K562 (cell line): ENCODE results near the gene CNRIP1. TPM values are rescaled to one million over a fixed set of nuclear protein-coding genes. Genes with fewer than 3 reads are reported as not detected.
A peak's percentile ranks its signal among the peaks of the same experiment; 100 is the strongest.

Experiments
- ATAC-seq: fragments of 200-7000 bp; cut with Tn5 transposase; 3 replicates; pipeline ENCODE4 v1.9.1; 2020; ENCODE audit warnings: moderate library complexity
- BruUV-seq: library from RNA; stranded (reverse); fragments of 400-500 nt; replicated peaks from 2 replicates; lab custom pipeline; 2021; lab: Mats Ljungman, UMichigan
- CTCF ChIA-PET: fragments of 300-600 bp; formaldehyde crosslinking; extraction: SDS; loops from one replicate; lab custom pipeline; 2021; ENCODE audit warnings: low intra/inter-chr PET ratio; lab: Yijun Ruan, JAX
- POLR2A ChIA-PET: fragments of 300-600, 350-650 bp; sonication (Branson Sonifier 250); formaldehyde crosslinking; extraction: SDS; loops from one replicate; lab custom pipeline; 2021; ENCODE audit warnings: antibody characterized with exemption, inconsistent platforms; lab: Yijun Ruan, JAX
- DNase-seq, 4 experiments: peaks; one replicate each; pipeline versions ENCODE4 v3.0.0 to v3.0.0-alpha.2; 2011 to 2018; ENCODE audit warnings: low spot score in 3 of 4, mixed read lengths in 3 of 4; ENCODE audit errors: extremely low read depth in 1 of 4
- FAIRE-seq: peaks from 2 replicates; lab custom pipeline; 2011; peaks lifted over from hg19 to GRCh38; lab: Jason Lieb, UNC
- H2AFZ ChIP-seq: 2 replicates; pipeline ENCODE4 v1.6.0; 2011; ENCODE audit warnings: low read depth, low read length, control low read depth, inconsistent platforms
- H3K27ac ChIP-seq: fragments of 200-600 bp; 3 replicates; pipeline ENCODE4 v1.8.0; 2011; ENCODE audit warnings: low read depth, mild to moderate bottlenecking, control low read depth, inconsistent platforms, low read length, moderate library complexity, mixed read lengths; ENCODE audit errors: extremely low read depth
- H3K27me3 ChIP-seq, 2 experiments: fragments of 300-600 bp in 1 of 2; 2 replicates in 1 of 2; 3 replicates in 1 of 2; pipeline versions ENCODE4 v1.6.0 to v1.8.0; 2011; ENCODE audit warnings: inconsistent platforms in 2 of 2, low read length in 2 of 2, mild to moderate bottlenecking in 1 of 2, mixed read lengths in 1 of 2, moderate library complexity in 1 of 2; ENCODE audit not compliant: control insufficient read depth in 2 of 2, insufficient read depth in 2 of 2
- H3K36me3 ChIP-seq: fragments of 300-600 bp; 3 replicates; pipeline ENCODE4 v1.8.0; 2011; ENCODE audit warnings: mild to moderate bottlenecking, low read length, inconsistent platforms; ENCODE audit not compliant: control insufficient read depth, insufficient read depth
- H3K4me1 ChIP-seq, 2 experiments: fragments of 200-600 bp in 1 of 2; replicated peaks in 1 of 2; 2 replicates in 1 of 2; 3 replicates in 1 of 2; pipeline versions ENCODE4 v1.5.1 to v1.8.0; 2011; ENCODE audit warnings: inconsistent platforms in 2 of 2, low read length in 2 of 2, mild to moderate bottlenecking in 1 of 2, mixed read lengths in 1 of 2, moderate library complexity in 1 of 2; ENCODE audit not compliant: control insufficient read depth in 2 of 2, insufficient read depth in 2 of 2
- H3K4me2 ChIP-seq: 2 replicates; pipeline ENCODE4 v1.6.1; 2011; ENCODE audit warnings: low read length, control low read depth, inconsistent platforms, mixed read lengths; ENCODE audit not compliant: insufficient read depth
- H3K4me3 ChIP-seq: fragments of 200-600 bp; sonication (generic), shearing (Covaris generic); 2 replicates; pipeline ENCODE4 v1.5.1; 2016; ENCODE audit warnings: control low read depth, inconsistent platforms
- H3K79me2 ChIP-seq: fragments of 200-600 bp; 3 replicates; pipeline ENCODE4 v1.8.0; 2011; ENCODE audit warnings: low read length, inconsistent platforms; ENCODE audit not compliant: control insufficient read depth, insufficient read depth
- H3K9ac ChIP-seq, 2 experiments: 2 replicates each; pipeline versions ENCODE4 v1.6.0 to v1.6.1; 2011; ENCODE audit warnings: low read depth in 2 of 2, low read length in 2 of 2, control low read depth in 1 of 2, inconsistent platforms in 1 of 2, mild to moderate bottlenecking in 1 of 2, mixed read lengths in 1 of 2; ENCODE audit not compliant: insufficient read depth in 1 of 2
- H3K9me1 ChIP-seq: one replicate; pipeline ENCODE4 v1.6.0; 2011; ENCODE audit warnings: inconsistent platforms, mild to moderate bottlenecking, low read length, moderate library complexity; ENCODE audit not compliant: control insufficient read depth, insufficient read depth
- H3K9me3 ChIP-seq: replicated peaks from 2 replicates; pipeline ENCODE4 v1.5.1; 2011; ENCODE audit warnings: low read depth, low read length, inconsistent platforms; ENCODE audit not compliant: control insufficient read depth, insufficient read depth
- H4K20me1 ChIP-seq: replicated peaks from 2 replicates; pipeline ENCODE4 v1.6.1; 2011; ENCODE audit warnings: low read length, inconsistent platforms, mixed read lengths; ENCODE audit not compliant: control insufficient read depth, insufficient read depth
- BRD4 ChIP-seq: fragments of 200-600 bp; sonication (generic); IDR thresholded peaks from 2 replicates; pipeline ENCODE4 v1.6.1; 2017; ENCODE audit warnings: inconsistent platforms
- C11orf30 ChIP-seq: fragments of 450-650 bp; IDR thresholded peaks from 2 replicates; pipeline ENCODE4 v1.6.1; 2016; ENCODE audit warnings: low read depth, mild to moderate bottlenecking
- DPF2 ChIP-seq: fragments of 450-650 bp; IDR thresholded peaks from 2 replicates; pipeline ENCODE4 v1.6.1; 2016
- FOXK2 ChIP-seq, 2 experiments: fragments of 450-650 bp; IDR thresholded peaks in 1 of 2; conservative IDR thresholded peaks in 1 of 2; 2 replicates each; pipeline ENCODE4 v1.6.1; 2016; ENCODE audit warnings: low read depth in 2 of 2, mild to moderate bottlenecking in 1 of 2
- FOXM1 ChIP-seq, 2 experiments: fragments of 450-650 bp in 1 of 2; sonication (generic) in 1 of 2; formaldehyde crosslinking in 1 of 2; IDR thresholded peaks; 2 replicates each; pipeline versions ENCODE4 v1.6.1 to v1.9.0; 2017 to 2022; ENCODE audit warnings: low read depth in 2 of 2, mild to moderate bottlenecking in 2 of 2, missing genetic modification reagents in 1 of 2, moderate library complexity in 1 of 2
- GTF2F1 ChIP-seq: IDR thresholded peaks from 2 replicates; pipeline ENCODE4 v1.6.1; 2011; ENCODE audit warnings: low read depth, low read length, improper control_type of control experiment
- JUND ChIP-seq, 2 experiments: IDR thresholded peaks; 2 replicates in 1 of 2; 3 replicates in 1 of 2; pipeline ENCODE4 v1.6.1; 2011; ENCODE audit warnings: borderline replicate concordance in 2 of 2, low read depth in 2 of 2, low read length in 2 of 2, improper control_type of control experiment in 1 of 2, missing biosample characterization in 1 of 2, missing genetic modification characterization in 1 of 2, missing genetic modification reagents in 1 of 2
- MAFF ChIP-seq: IDR thresholded peaks from 2 replicates; pipeline ENCODE4 v1.6.1; 2012; ENCODE audit warnings: low read length, improper control_type of control experiment
- MAFG ChIP-seq: fragments of 450-650 bp; conservative IDR thresholded peaks from 2 replicates; pipeline ENCODE4 v1.6.1; 2016; ENCODE audit warnings: missing genetic modification characterization, missing compliant biosample characterization
- NCOR1 ChIP-seq: fragments of 450-650 bp; IDR thresholded peaks from 2 replicates; pipeline ENCODE4 v1.6.1; 2016; ENCODE audit warnings: mild to moderate bottlenecking, moderate library complexity
- PRMT5 ChIP-seq: sonication (generic); formaldehyde crosslinking; IDR thresholded peaks from 2 replicates; pipeline ENCODE4 v1.5.0; 2020; ENCODE audit warnings: missing genetic modification reagents
- SIN3A ChIP-seq, 2 experiments: fragments of 150-350 bp in 1 of 2; IDR thresholded peaks; 2 replicates each; pipeline ENCODE4 v1.6.1; 2011 to 2016; ENCODE audit warnings: borderline replicate concordance in 2 of 2, low read depth in 2 of 2, low read length in 2 of 2, mild to moderate bottlenecking in 2 of 2, moderate library complexity in 2 of 2; ENCODE audit not compliant: control insufficient read depth in 1 of 2
- ZNF316 ChIP-seq: fragments of 450-650 bp; IDR thresholded peaks from 2 replicates; pipeline ENCODE4 v1.6.1; 2016
- WGBS: fragments of 100-300 bp; shearing (Covaris generic); methylation state at CpG from one replicate; pipeline ENCODE4 v1.1.6; 2016; ENCODE audit warnings: low coverage, mixed read lengths; ENCODE audit not compliant: insufficient coverage; ENCODE audit errors: missing lambda C conversion rate; 5-methylcytosine and 5-hydroxymethylcytosine counted together
- in situ Hi-C: fragments of 300-500 bp; cut with MboI; formaldehyde crosslinking; loops from 4 replicates; pipeline ENCODE4 v1.15.0; 2018; ENCODE audit warnings: inconsistent platforms, mixed read lengths
- intact Hi-C: fragments of 100-400 bp; cut with micrococcal nuclease; formaldehyde crosslinking; loops from 2 replicates; pipeline ENCODE4 v1.14.2; 2022
- polyA plus RNA-seq, 8 experiments: library from polyadenylated mRNA; depleted of rRNA in 4 of 8; stranded (reverse) in 5 of 8; unstranded in 3 of 8; fragments of >200 nt; fragmentation: Nextera tagmentation in 2 of 8; fragmentation: Illumina TruSeq in 1 of 8; extraction: Ambion mirVana in 2 of 8; extraction: Trizol in 1 of 8; gene quantifications; 2 replicates each; pipeline versions ENCODE4 v1.2.1 to v1.2.3, GENCODE V29; 2011 to 2014; ENCODE audit warnings: inconsistent platforms in 1 of 8, missing spikeins in 1 of 8
- total RNA-seq, 7 experiments: library from RNA; depleted of rRNA in 6 of 7; stranded (reverse); fragments of >200 nt in 6 of 7; fragmentation: Illumina TruSeq in 2 of 7; extraction: Trizol in 2 of 7; gene quantifications; 2 replicates each; pipeline versions ENCODE4 v1.2.1 to v1.2.3, GENCODE V29; 2011 to 2021; ENCODE audit warnings: low replicate concordance in 1 of 7
- TF ChIP-seq, protein P1 (sequence below): sonication (generic); formaldehyde crosslinking; IDR thresholded peaks from 2 replicates; pipeline ENCODE4 v1.8.1; 2023; ENCODE audit warnings: mild to moderate bottlenecking, missing genetic modification reagents
- TF ChIP-seq, protein P2 (sequence below): fragments of 250-450 bp; sonication (Bioruptor Pico); IDR thresholded peaks from 2 replicates; pipeline ENCODE4 v1.8.0; 2022; ENCODE audit warnings: inconsistent platforms, mild to moderate bottlenecking, moderate library complexity, borderline replicate concordance
- TF ChIP-seq, protein P3 (sequence below): sonication (generic); IDR thresholded peaks from 2 replicates; pipeline ENCODE4 v1.6.1; 2016

The CNRIP1 gene
- total and polyA plus RNA-seq, 9 of the 15 experiments (the other 6 are each of a cell fraction or from before 2014, with no cell fraction given): 0.59 to 2.1 (median 1.5) TPM

DNA sequence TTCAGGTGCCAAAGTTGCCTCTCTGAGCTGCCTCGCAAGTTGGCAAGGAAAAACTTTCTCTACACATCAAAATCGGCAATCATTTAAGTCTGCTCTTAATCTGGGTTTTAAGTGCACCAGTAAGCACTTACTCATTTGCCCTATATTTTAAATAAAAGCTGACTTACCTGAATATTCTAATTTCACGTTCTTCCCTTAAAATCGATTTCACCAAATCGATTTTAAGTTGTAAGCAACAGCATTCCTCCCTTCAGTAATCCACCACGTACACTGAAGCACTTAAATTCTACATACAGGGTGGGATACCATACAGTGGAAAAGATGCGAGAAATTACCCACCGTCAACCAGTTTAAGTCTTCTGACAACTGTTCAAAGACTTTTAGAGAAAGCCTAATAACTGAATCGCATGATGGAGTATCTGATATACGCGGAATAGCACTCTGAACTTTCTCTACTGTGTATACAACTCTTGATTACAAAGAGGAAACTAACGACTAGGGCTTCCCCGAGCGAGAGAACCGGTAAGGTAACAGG lies 69.0 kb downstream of the CNRIP1 start:
- ATAC-seq: peak; percentile 3
- intact Hi-C loops: loop anchor here (1.0 to 5.0 kb wide), 2 partner anchors 32 to 107 kb away; no protein-coding TSS in a partner anchor
- Histone ChIP-seq H3K4me2 (peak overlapping the region; percentile 95), H3K79me2 (peaks cover 84% of the 10 kb centered on the region), H4K20me1 (peaks cover 40% of the 10 kb centered on the region), H2AFZ (no peak overlapping the region), H3K9ac (peak overlapping the region; percentile 93 to 98; a peak in 3 of 4 replicates), H3K9me1 (no peaks in the 10 kb centered on the region), H3K27ac (peak overlapping the region; percentile 97), H3K9me3 (no peaks in the 10 kb centered on the region), H3K27me3 (no peaks in the 10 kb centered on the region), H3K4me3 (peak overlapping the region; percentile 75), H3K4me1 (peaks cover 10 to 44% of the 10 kb centered on the region in 2 experiments; a peak in 4 of 5 replicates)
- WGBS: 2% methylated on average over 15 of the region's 15 CpGs
- POLR2A ChIA-PET: interaction anchor here (1.0 to 1.6 kb wide), 4 partner anchors 11 to 101 kb away, joined by 3 to 6 read pairs (median 4); no protein-coding TSS in a partner anchor
- FAIRE-seq: no peak
- TF ChIP-seq JUND (IDR thresholded peaks at IDR 0.05; ENCODE audit: borderline replicate concordance, low read depth, low read length) (no peak), JUND (tag; IDR thresholded peaks at IDR 0.05; ENCODE audit: borderline replicate concordance, low read depth, low read length) (0 out of 3 replicates have a peak, but pooled peaks have one; percentile 9), MAFF (peak; percentile 26), DPF2 (0 out of 2 replicates have a peak, but pooled peaks have one; percentile 9), PRMT5 (CRISPR knock-in tag) (no peak), NCOR1 (peak; percentile 36; the same call in 1 of the 2 replicates), MAFG (tag) (peak; percentile 55), FOXM1 (IDR thresholded peaks at IDR 0.05; ENCODE audit: low read depth) (no peak), FOXM1 (CRISPR knock-in tag; IDR thresholded peaks at IDR 0.05; ENCODE audit: low read depth) (no peak), SIN3A (IDR thresholded peaks at IDR 0.05; ENCODE audit: borderline replicate concordance in 2 of 2, control insufficient read depth in 1 of 2, low read depth in 2 of 2, low read length in 2 of 2) (0 out of 4 replicates have a peak, but pooled peaks of 1 of the 2 experiments have one; percentile 25), BRD4 (peak; percentile 54; the same call in 1 of the 2 replicates), ZNF316 (peak; percentile 86), C11orf30 (peak; percentile 57), GTF2F1 (no peak), FOXK2 (conservative IDR thresholded peaks at IDR 0.05 in 1 of 2, IDR thresholded peaks at IDR 0.05 in 1 of 2; ENCODE audit: low read depth in 2 of 2) (peak in 1 of 2 experiments; percentile 46; a peak in 1 of 4 replicates)
- TF ChIP-seq, protein P1, sequence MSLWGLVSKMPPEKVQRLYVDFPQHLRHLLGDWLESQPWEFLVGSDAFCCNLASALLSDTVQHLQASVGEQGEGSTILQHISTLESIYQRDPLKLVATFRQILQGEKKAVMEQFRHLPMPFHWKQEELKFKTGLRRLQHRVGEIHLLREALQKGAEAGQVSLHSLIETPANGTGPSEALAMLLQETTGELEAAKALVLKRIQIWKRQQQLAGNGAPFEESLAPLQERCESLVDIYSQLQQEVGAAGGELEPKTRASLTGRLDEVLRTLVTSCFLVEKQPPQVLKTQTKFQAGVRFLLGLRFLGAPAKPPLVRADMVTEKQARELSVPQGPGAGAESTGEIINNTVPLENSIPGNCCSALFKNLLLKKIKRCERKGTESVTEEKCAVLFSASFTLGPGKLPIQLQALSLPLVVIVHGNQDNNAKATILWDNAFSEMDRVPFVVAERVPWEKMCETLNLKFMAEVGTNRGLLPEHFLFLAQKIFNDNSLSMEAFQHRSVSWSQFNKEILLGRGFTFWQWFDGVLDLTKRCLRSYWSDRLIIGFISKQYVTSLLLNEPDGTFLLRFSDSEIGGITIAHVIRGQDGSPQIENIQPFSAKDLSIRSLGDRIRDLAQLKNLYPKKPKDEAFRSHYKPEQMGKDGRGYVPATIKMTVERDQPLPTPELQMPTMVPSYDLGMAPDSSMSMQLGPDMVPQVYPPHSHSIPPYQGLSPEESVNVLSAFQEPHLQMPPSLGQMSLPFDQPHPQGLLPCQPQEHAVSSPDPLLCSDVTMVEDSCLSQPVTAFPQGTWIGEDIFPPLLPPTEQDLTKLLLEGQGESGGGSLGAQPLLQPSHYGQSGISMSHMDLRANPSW (CRISPR knock-in tag): 0 out of 2 replicates have a peak, but pooled peaks have one; percentile 6
- TF ChIP-seq, protein P2, sequence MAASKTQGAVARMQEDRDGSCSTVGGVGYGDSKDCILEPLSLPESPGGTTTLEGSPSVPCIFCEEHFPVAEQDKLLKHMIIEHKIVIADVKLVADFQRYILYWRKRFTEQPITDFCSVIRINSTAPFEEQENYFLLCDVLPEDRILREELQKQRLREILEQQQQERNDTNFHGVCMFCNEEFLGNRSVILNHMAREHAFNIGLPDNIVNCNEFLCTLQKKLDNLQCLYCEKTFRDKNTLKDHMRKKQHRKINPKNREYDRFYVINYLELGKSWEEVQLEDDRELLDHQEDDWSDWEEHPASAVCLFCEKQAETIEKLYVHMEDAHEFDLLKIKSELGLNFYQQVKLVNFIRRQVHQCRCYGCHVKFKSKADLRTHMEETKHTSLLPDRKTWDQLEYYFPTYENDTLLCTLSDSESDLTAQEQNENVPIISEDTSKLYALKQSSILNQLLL (CRISPR knock-in tag): no peak
- TF ChIP-seq, protein P3, sequence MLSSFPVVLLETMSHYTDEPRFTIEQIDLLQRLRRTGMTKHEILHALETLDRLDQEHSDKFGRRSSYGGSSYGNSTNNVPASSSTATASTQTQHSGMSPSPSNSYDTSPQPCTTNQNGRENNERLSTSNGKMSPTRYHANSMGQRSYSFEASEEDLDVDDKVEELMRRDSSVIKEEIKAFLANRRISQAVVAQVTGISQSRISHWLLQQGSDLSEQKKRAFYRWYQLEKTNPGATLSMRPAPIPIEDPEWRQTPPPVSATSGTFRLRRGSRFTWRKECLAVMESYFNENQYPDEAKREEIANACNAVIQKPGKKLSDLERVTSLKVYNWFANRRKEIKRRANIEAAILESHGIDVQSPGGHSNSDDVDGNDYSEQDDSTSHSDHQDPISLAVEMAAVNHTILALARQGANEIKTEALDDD: peak; percentile 78
- TF ChIP-seq, all 486 proteins: peak for 12
- DNase-seq: no peak
- BruUV-seq: no TSS peak
- CTCF ChIA-PET: no interaction called here
- in situ Hi-C loops: no loop called here
- H3K36me3 ChIP-seq: peaks cover 23% of the 10 kb centered on the region
